ENCODE measurements around the gene CD3D. TPM values are rescaled to one million over a fixed set of nuclear protein-coding genes. Genes with fewer than 3 reads are reported as not detected.

CD3D gene
- not detected for total RNA-seq

DNA sequence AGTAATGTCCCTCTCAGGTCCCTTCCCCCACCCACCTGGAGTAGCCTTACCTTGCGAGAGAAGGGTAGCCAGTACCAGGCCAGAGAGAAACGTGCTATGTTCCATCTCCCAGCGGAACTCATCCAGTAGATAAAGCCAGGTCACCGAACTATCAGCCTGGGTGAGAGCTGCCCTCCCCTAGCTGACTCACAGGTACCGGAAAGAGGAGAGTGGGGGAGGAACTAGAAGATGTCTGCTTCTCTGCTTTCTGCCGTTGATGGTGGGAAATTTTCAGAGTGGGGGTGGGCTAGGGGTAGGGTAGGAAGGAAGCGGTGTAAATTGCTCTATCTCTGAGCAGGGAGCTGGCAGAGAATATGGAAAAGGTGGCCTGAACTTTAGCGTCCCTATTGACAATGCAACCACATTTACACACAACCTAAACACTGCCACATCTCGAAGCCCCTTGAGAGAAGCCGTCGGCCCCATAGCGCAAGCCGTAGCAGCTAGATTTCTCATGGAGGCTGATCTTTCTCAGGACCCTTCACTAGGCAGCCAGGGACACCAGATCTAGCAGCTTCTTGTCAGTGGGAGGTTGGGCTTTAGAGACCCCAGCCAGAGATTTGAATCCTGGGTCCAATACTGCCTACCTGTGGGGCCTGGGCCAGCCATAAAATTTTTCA is at the start of gene CD3D:
CD3D (minus strand) TSS at position 203 of the 659 bp plus-strand sequence; CDS start at position 105, 98 bp downstream.

DNA sequence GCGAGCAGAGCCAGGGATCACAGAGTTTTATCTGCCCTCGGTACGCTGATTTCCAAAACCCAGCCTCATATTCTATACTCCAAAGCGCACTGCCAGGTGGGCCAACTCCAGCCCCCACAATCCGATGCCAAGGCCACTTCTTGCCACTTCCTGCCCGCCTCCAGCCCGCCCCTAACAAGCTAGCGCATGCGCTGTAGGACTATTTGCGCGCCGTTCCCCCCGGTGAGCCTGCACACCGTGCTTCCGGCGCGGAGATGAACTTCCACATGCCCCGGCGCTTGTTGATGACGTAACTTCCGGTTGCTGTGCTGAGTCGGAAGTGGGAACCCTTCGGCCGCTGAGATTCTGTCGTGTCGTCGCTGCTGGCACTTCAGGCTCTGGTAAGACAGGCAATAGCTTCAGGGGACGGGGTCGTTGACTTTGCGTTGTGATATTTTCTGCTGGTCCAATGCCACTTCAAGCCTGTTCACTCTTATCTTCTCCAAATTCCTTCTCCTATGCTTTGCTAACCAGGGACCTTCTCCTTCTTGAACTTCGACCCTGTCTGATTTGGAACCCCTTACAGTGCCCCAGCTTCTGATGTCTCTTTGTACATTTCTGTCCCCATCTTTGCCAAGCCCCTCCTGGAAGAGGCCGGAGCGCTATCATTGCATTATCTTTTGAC is 16.9 kb upstream of the CD3D start, which contains the start of gene UBE4A:
UBE4A (plus strand) TSS at position 306 of the 664 bp plus-strand sequence. CDS start 5,481 bp downstream, outside the sequence.

DNA sequence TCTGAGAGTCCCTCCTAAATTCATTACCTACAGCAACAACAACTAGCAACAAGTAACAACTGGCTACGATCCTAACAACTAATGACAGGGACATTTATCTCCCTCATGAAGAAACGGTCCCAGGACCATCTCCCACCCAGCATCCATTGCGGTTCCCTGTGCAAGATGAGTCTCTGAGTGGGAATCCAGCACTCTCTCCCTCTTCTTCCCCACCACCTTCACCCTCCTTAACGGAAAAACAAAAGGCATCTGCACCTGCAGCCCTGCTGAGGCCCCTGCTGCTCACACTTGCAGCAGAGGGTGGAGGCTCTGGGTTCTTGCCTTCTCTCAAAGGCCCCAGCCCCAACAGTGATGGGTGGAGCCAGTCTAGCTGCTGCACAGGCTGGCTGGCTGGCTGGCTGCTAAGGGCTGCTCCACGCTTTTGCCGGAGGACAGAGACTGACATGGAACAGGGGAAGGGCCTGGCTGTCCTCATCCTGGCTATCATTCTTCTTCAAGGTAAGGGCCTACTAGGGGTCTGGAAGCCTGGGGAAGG is 1.5 kb upstream of the CD3D start, which contains the start of gene CD3G:
CD3G (plus strand) TSS at position 364 of the 535 bp plus-strand sequence; CDS start at position 444, 80 bp downstream.

DNA sequence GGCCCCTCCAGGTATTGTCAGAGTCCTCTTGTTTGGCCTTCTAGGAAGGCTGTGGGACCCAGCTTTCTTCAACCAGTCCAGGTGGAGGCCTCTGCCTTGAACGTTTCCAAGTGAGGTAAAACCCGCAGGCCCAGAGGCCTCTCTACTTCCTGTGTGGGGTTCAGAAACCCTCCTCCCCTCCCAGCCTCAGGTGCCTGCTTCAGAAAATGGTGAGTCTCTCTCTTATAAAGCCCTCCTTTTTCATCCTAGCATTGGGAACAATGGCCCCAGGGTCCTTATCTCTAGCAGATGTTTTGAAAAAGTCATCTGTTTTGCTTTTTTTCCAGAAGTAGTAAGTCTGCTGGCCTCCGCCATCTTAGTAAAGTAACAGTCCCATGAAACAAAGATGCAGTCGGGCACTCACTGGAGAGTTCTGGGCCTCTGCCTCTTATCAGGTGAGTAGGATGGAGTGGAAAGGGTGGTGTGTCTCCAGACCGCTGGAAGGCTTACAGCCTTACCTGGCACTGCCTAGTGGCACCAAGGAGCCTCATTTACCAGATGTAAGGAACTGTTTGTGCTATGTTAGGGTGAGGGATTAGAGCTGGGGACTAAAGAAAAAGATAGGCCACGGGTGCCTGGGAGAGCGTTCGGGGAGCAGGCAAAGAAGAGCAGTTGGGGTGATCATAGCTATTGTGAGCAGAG is 37.8 kb downstream of the CD3D start, which contains the start of gene CD3E:
CD3E (plus strand) TSS at position 163 of the 681 bp plus-strand sequence; CDS start at position 386, 223 bp downstream.

Small RNA genes lying within 50 kb of the gene (small RNA-seq; reads per million reads assigned to genes)
- gene AP001582.1: not detected

Other genes with a start within 250 kb of the CD3D start
- 14.5 TPM for gene SCN4B, start 189.9 kb downstream of the CD3D start, total RNA-seq
- 15.0 TPM for gene SCN2B, start 166.1 kb downstream of the CD3D start, total RNA-seq
- gene JAML, start 117.7 kb downstream of the CD3D start, total RNA-seq: 0.92 TPM
- 2.8 TPM for gene MPZL3, start 90.3 kb downstream of the CD3D start, total RNA-seq
- 1.2 TPM for gene MPZL2, start 78.4 kb downstream of the CD3D start, total RNA-seq
- not detected for gene CD3E, start 38.0 kb downstream of the CD3D start, total RNA-seq
- gene CD3G, start 1.6 kb upstream of the CD3D start, total RNA-seq: not detected
- 62.3 TPM for gene UBE4A, start 16.9 kb upstream of the CD3D start, total RNA-seq
- gene ATP5MG, start 58.9 kb upstream of the CD3D start, total RNA-seq: 60.7 TPM
- 59.5 TPM for gene KMT2A, start 93.8 kb upstream of the CD3D start, total RNA-seq
- 0.92 TPM for gene TTC36, start 184.8 kb upstream of the CD3D start, total RNA-seq
- gene TMEM25, start 188.5 kb upstream of the CD3D start, total RNA-seq: 40.1 TPM
- 56.3 TPM for gene IFT46, start 223.2 kb upstream of the CD3D start, total RNA-seq
- 91.6 TPM for gene ARCN1, start 229.7 kb upstream of the CD3D start, total RNA-seq